Vagina (tissue), 2 donors: Measurements from ENCODE around the gene PPIP5K1. TPM values are rescaled to one million over a fixed set of nuclear protein-coding genes. Genes with fewer than 3 reads are reported as not detected.

Experiments
- DNase-seq, 2 donors: peaks; one replicate each; pipeline ENCODE4 v3.0.0-alpha.2; 2017; ENCODE audit errors: extremely low spot score in 2 of 2
- H3K27ac ChIP-seq: fragments of 200-600 bp; sonication (generic); one replicate; pipeline ENCODE4 v1.5.1; 2019
- H3K27me3 ChIP-seq: fragments of 200-600 bp; sonication (generic); one replicate; pipeline ENCODE4 v1.5.1; 2019
- H3K36me3 ChIP-seq, 2 donors: fragments of 200-600 bp; sonication (generic); one replicate each; pipeline ENCODE4 v1.5.1; 2017 to 2019
- H3K4me1 ChIP-seq: fragments of 200-600 bp; sonication (generic); one replicate; pipeline ENCODE4 v1.5.1; 2019
- H3K4me3 ChIP-seq, 2 donors: fragments of 200-600 bp; sonication (generic); 1 replicate in 1 of 2; 2 replicates in 1 of 2; pipeline ENCODE4 v1.5.1; 2016 to 2019
- H3K9me3 ChIP-seq: fragments of 200-600 bp; sonication (generic); one replicate; pipeline ENCODE4 v1.5.1; 2019
- CTCF ChIP-seq, 3 experiments: fragments of 450-650 bp in 2 of 3; fragments of 200-600 bp in 1 of 3; sonication (generic) in 1 of 3; IDR thresholded peaks; one replicate each; pipeline ENCODE4 v1.5.1; 2017 to 2019; ENCODE audit warnings: antibody characterized with exemption in 3 of 3, mild to moderate bottlenecking in 2 of 3, moderate library complexity in 2 of 3
- POLR2A ChIP-seq, 2 donors: fragments of 450-650 bp; IDR thresholded peaks; one replicate each; pipeline ENCODE4 v1.6.1; 2017; ENCODE audit warnings: antibody characterized with exemption in 2 of 2, mild to moderate bottlenecking in 2 of 2, moderate library complexity in 2 of 2
- POLR2AphosphoS5 ChIP-seq, 2 donors: sonication (generic); formaldehyde crosslinking; IDR thresholded peaks; one replicate each; pipeline ENCODE4 v1.9.0; 2017; ENCODE audit warnings: antibody characterized with exemption in 2 of 2, mild to moderate bottlenecking in 2 of 2, low read depth in 1 of 2; ENCODE audit not compliant: insufficient read depth in 1 of 2
- intact Hi-C: fragments of 100-400 bp; cut with DNase I; formaldehyde crosslinking; loops from one replicate; pipeline ENCODE4 v1.15.1; 2023
- total RNA-seq: library from RNA; depleted of rRNA; stranded (reverse); fragments of >200 nt; gene quantifications from one replicate; pipeline ENCODE4 v1.2.3, GENCODE V29; 2016

Gene PPIP5K1
- total RNA-seq, 1 donor from 2014 or later = 46.4 TPM

- TF ChIP-seq CTCF (IDR thresholded peaks at IDR 0.05) = no peak
- no peak for TF ChIP-seq POLR2A (IDR thresholded peaks at IDR 0.05)
- TF ChIP-seq POLR2AphosphoS5 (IDR thresholded peaks at IDR 0.05; ENCODE audit: insufficient read depth in 1 of 2, low read depth in 1 of 2) = no peak
- H3K27me3 ChIP-seq = no peaks in the 10 kb centered on the region
- H3K4me3 ChIP-seq = no peak overlapping the region
- peaks cover 4 to 30% of the 10 kb centered on the region in 2 donors for H3K36me3 ChIP-seq
- no peak overlapping the region for H3K27ac ChIP-seq
- intact Hi-C loops = loop anchor here (2.0 kb wide), 1 partner anchor 35 kb away; no protein-coding TSS in a partner anchor
- peaks cover 18% of the 10 kb centered on the region for H3K4me1 ChIP-seq
- H3K9me3 ChIP-seq = no peaks in the 10 kb centered on the region
- DNase-seq = no peak
These were observed 68.6 kb downstream of the PPIP5K1 start for GRCh38 chr15:43521419-43521818.

- Histone ChIP-seq H3K4me1 (peaks cover 27% of the 10 kb centered on the region), H3K36me3 (peaks cover 4 to 28% of the 10 kb centered on the region in 2 donors), H3K27me3 (no peaks in the 10 kb centered on the region), H3K9me3 (no peaks in the 10 kb centered on the region), H3K4me3 (no peak overlapping the region), H3K27ac (no peak overlapping the region)
- intact Hi-C loops = loop anchor here (2.0 kb wide), 1 partner anchor 33 kb away; no protein-coding TSS in a partner anchor
- DNase-seq = no peak
- TF ChIP-seq CTCF (IDR thresholded peaks at IDR 0.05) (no peak), POLR2AphosphoS5 (IDR thresholded peaks at IDR 0.05; ENCODE audit: insufficient read depth in 1 of 2, low read depth in 1 of 2) (no peak), POLR2A (IDR thresholded peaks at IDR 0.05) (no peak)
These were observed 69.9 kb downstream of the PPIP5K1 start for GRCh38 chr15:43520138-43520537.

GRCh38 chr15:43519196-43519595, 70.8 kb downstream of the PPIP5K1 start:
- no peaks in the 10 kb centered on the region for H3K9me3 ChIP-seq
- TF ChIP-seq POLR2A (IDR thresholded peaks at IDR 0.05) (no peak), POLR2AphosphoS5 (IDR thresholded peaks at IDR 0.05; ENCODE audit: insufficient read depth in 1 of 2, low read depth in 1 of 2) (no peak), CTCF (IDR thresholded peaks at IDR 0.05) (no peak)
- intact Hi-C loops = no loop called here
- H3K4me3 ChIP-seq = peak overlapping the region in 1 of 2 donors; percentile 51
- H3K27me3 ChIP-seq = no peaks in the 10 kb centered on the region
- peaks cover 27% of the 10 kb centered on the region for H3K4me1 ChIP-seq
- peak overlapping the region; percentile 85 for H3K27ac ChIP-seq
- H3K36me3 ChIP-seq = peaks cover 4 to 24% of the 10 kb centered on the region in 2 donors
- no peak for DNase-seq

GRCh38 chr15:43518197-43518761, 71.7 kb downstream of the PPIP5K1 start:
- no peaks in the 10 kb centered on the region for H3K9me3 ChIP-seq
- DNase-seq = peak in 1 of 2 donors; percentile 87
- peak overlapping the region; percentile 43 to 51 for H3K4me3 ChIP-seq
- H3K36me3 ChIP-seq = peaks cover 4 to 24% of the 10 kb centered on the region in 2 donors
- peak overlapping the region; percentile 85 for H3K27ac ChIP-seq
- TF ChIP-seq POLR2A (IDR thresholded peaks at IDR 0.05) (no peak), POLR2AphosphoS5 (IDR thresholded peaks at IDR 0.05; ENCODE audit: insufficient read depth in 1 of 2, low read depth in 1 of 2) (peak in 1 of 2 donors; percentile 11), CTCF (IDR thresholded peaks at IDR 0.05) (no peak)
- peaks cover 27% of the 10 kb centered on the region for H3K4me1 ChIP-seq
- intact Hi-C loops = no loop called here
- H3K27me3 ChIP-seq = no peaks in the 10 kb centered on the region
